ENCODE results near the gene BCAM.

- TF ChIP-seq GATA2 (IDR thresholded peaks at IDR 0.05; ENCODE audit: low read depth, low read length) (no peak), GATA3 (IDR thresholded peaks at IDR 0.05; ENCODE audit: low read depth, low read length) (no peak)
Measured at GRCh38 chr19:44767295-44768180, 41.4 kb upstream of the BCAM start.
